ENCODE results near the gene CRYGB. TPM values are rescaled to one million over a fixed set of nuclear protein-coding genes. Genes with fewer than 3 reads are reported as not detected.

The CRYGB gene
- total RNA-seq, 1 donor from 2014 or later: not detected

- no peak for TF ChIP-seq CTCF (IDR thresholded peaks at IDR 0.05; ENCODE audit: unreplicated experiment)
- DNase-seq (ENCODE audit: low spot score, unreplicated experiment): no peak
- Mint-ChIP-seq H3K27ac (no peak overlapping the region), H3K4me1 (ENCODE audit: low read depth) (peaks cover 31% of the 10 kb centered on the region), H3K4me3 (ENCODE audit: low read depth) (no peak overlapping the region), H3K36me3 (ENCODE audit: insufficient read depth) (no peaks in the 10 kb centered on the region), H3K27me3 (no peaks in the 10 kb centered on the region), H3K9me3 (ENCODE audit: low read depth) (peaks cover 8% of the 10 kb centered on the region)
These were observed 10.9 kb downstream of the CRYGB start for GRCh38 chr2:208134928-208135586.

GRCh38 chr2:208130712-208131110 lies 15.2 kb downstream of the CRYGB start:
- Mint-ChIP-seq H3K27me3 (no peaks in the 10 kb centered on the region), H3K27ac (no peak overlapping the region), H3K9me3 (ENCODE audit: low read depth) (no peaks in the 10 kb centered on the region), H3K4me3 (ENCODE audit: low read depth) (no peak overlapping the region), H3K36me3 (ENCODE audit: insufficient read depth) (no peaks in the 10 kb centered on the region), H3K4me1 (ENCODE audit: low read depth) (peaks cover 23% of the 10 kb centered on the region)
- no peak for DNase-seq (ENCODE audit: low spot score, unreplicated experiment)
- TF ChIP-seq CTCF (IDR thresholded peaks at IDR 0.05; ENCODE audit: unreplicated experiment): no peak

- no peak within 1 kb of the TSS for H3K27ac Mint-ChIP-seq
- H3K4me1 Mint-ChIP-seq (ENCODE audit: low read depth): peaks cover 20% of the 10 kb centered on the region
- no peak within 1 kb of the TSS for H3K4me3 Mint-ChIP-seq (ENCODE audit: low read depth)
- no peak for DNase-seq (ENCODE audit: low spot score, unreplicated experiment)
- TF ChIP-seq CTCF (IDR thresholded peaks at IDR 0.05; ENCODE audit: unreplicated experiment): no peak
- no peaks in the 10 kb centered on the region for H3K9me3 Mint-ChIP-seq (ENCODE audit: low read depth)
- no peaks in the 10 kb centered on the region for H3K36me3 Mint-ChIP-seq (ENCODE audit: insufficient read depth)
- H3K27me3 Mint-ChIP-seq: no peaks in the 10 kb centered on the region
These were observed 15.9 kb downstream of the CRYGB start, which contains the start of gene CRYGC for GRCh38 chr2:208129744-208130711. Gene CRYGC, minus strand, starts transcription at chr2:208129828. Its CDS starts 36 bp downstream, at chr2:208129792.

DNA sequence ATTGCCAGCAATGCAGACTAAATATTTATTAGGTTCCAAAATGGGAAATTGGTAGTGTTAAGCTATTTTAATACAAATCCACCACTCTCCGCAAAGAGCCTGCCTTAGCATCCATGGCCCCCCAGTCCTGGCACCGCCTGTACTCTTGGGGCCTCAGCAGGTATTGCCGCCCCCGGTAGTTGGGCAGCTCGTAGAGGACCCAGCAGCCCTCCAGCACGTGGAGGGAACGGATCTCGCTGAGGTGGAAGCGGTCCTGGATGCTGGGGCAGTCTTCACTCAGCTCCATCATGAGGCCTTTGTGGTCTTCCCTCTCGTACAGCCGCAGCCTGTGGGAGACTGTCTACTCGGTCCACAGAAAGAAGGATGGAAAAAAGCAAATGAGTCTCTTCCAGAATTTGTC lies 17.8 kb downstream of the CRYGB start:
- no peak for TF ChIP-seq CTCF (IDR thresholded peaks at IDR 0.05; ENCODE audit: unreplicated experiment)
- H3K27me3 Mint-ChIP-seq: no peaks in the 10 kb centered on the region
- H3K9me3 Mint-ChIP-seq (ENCODE audit: low read depth): no peaks in the 10 kb centered on the region
- DNase-seq (ENCODE audit: low spot score, unreplicated experiment): no peak
- no peak overlapping the region for H3K27ac Mint-ChIP-seq
- peaks cover 25% of the 10 kb centered on the region for H3K4me1 Mint-ChIP-seq (ENCODE audit: low read depth)
- no peaks in the 10 kb centered on the region for H3K36me3 Mint-ChIP-seq (ENCODE audit: insufficient read depth)
- no peak overlapping the region for H3K4me3 Mint-ChIP-seq (ENCODE audit: low read depth)

GRCh38 chr2:208127090-208127489 lies 18.9 kb downstream of the CRYGB start:
- Mint-ChIP-seq H3K9me3 (ENCODE audit: low read depth) (no peaks in the 10 kb centered on the region), H3K27ac (no peak overlapping the region), H3K36me3 (ENCODE audit: insufficient read depth) (no peaks in the 10 kb centered on the region), H3K4me3 (ENCODE audit: low read depth) (no peak overlapping the region), H3K4me1 (ENCODE audit: low read depth) (peaks cover 21% of the 10 kb centered on the region), H3K27me3 (no peaks in the 10 kb centered on the region)
- TF ChIP-seq CTCF (IDR thresholded peaks at IDR 0.05; ENCODE audit: unreplicated experiment): no peak
- DNase-seq (ENCODE audit: low spot score, unreplicated experiment): no peak

Data from progenitor cell of endocrine pancreas (in vitro differentiated cells).